ENCODE results near the gene ALPK3.

ALPK3 gene

GRCh38 chr15:84797212-84797611, 19.9 kb upstream of the ALPK3 start:
- in situ Hi-C loops (cut with MboI; ENCODE audit: low sequenced_read_pairs), result no loop called here

GRCh38 chr15:84797801-84798200, 19.4 kb upstream of the ALPK3 start:
- in situ Hi-C loops (cut with MboI; ENCODE audit: low sequenced_read_pairs), result no loop called here

- in situ Hi-C loops (cut with MboI; ENCODE audit: low sequenced_read_pairs), result no loop called here
Observed at GRCh38 chr15:84798436-84798946, 18.7 kb upstream of the ALPK3 start.

- in situ Hi-C loops (cut with MboI; ENCODE audit: low sequenced_read_pairs), result no loop called here
Observed at GRCh38 chr15:84799511-84800187, 17.5 kb upstream of the ALPK3 start.

GRCh38 chr15:84800365-84800806, 16.8 kb upstream of the ALPK3 start:
- in situ Hi-C loops (cut with MboI; ENCODE audit: low sequenced_read_pairs), result no loop called here

- in situ Hi-C loops (cut with MboI; ENCODE audit: low sequenced_read_pairs), result no loop called here
Observed at GRCh38 chr15:84804005-84804900, 12.9 kb upstream of the ALPK3 start.

GRCh38 chr15:84805221-84805620, 11.9 kb upstream of the ALPK3 start:
- in situ Hi-C loops (cut with MboI; ENCODE audit: low sequenced_read_pairs), result no loop called here

GRCh38 chr15:84807228-84807627, 9.9 kb upstream of the ALPK3 start:
- in situ Hi-C loops (cut with MboI; ENCODE audit: low sequenced_read_pairs), result no loop called here

GRCh38 chr15:84810073-84810840, 6.9 kb upstream of the ALPK3 start:
- in situ Hi-C loops (cut with MboI; ENCODE audit: low sequenced_read_pairs), result no loop called here

- in situ Hi-C loops (cut with MboI; ENCODE audit: low sequenced_read_pairs), result no loop called here
Observed at GRCh38 chr15:84811151-84811550, 6.0 kb upstream of the ALPK3 start.

GRCh38 chr15:84811828-84812227, 5.3 kb upstream of the ALPK3 start:
- in situ Hi-C loops (cut with MboI; ENCODE audit: low sequenced_read_pairs), result no loop called here

- in situ Hi-C loops (cut with MboI; ENCODE audit: low sequenced_read_pairs), result no loop called here
Observed at GRCh38 chr15:84812842-84813241, 4.3 kb upstream of the ALPK3 start.

- in situ Hi-C loops (cut with MboI; ENCODE audit: low sequenced_read_pairs), result no loop called here
Observed at GRCh38 chr15:84813435-84813834, 3.7 kb upstream of the ALPK3 start.

GRCh38 chr15:84813931-84814330, 3.2 kb upstream of the ALPK3 start:
- in situ Hi-C loops (cut with MboI; ENCODE audit: low sequenced_read_pairs), result no loop called here

GRCh38 chr15:84814916-84815315, 2.2 kb upstream of the ALPK3 start:
- in situ Hi-C loops (cut with MboI; ENCODE audit: low sequenced_read_pairs), result no loop called here

- in situ Hi-C loops (cut with MboI; ENCODE audit: low sequenced_read_pairs), result no loop called here
Observed at GRCh38 chr15:84817466-84818081, 418 bp downstream of the ALPK3 start.

- in situ Hi-C loops (cut with MboI; ENCODE audit: low sequenced_read_pairs), result no loop called here
Observed at GRCh38 chr15:84818261-84819131, 1.3 kb downstream of the ALPK3 start.

GRCh38 chr15:84819291-84819768, 2.2 kb downstream of the ALPK3 start:
- in situ Hi-C loops (cut with MboI; ENCODE audit: low sequenced_read_pairs), result no loop called here

GRCh38 chr15:84819791-84820190, 2.6 kb downstream of the ALPK3 start:
- in situ Hi-C loops (cut with MboI; ENCODE audit: low sequenced_read_pairs), result no loop called here
